Neuronal stem cell (in vitro differentiated cells): Measurements from ENCODE around the gene ABR.

Experiments used
- DNase-seq: peaks from one replicate; pipeline ENCODE4 v3.0.0-alpha.2; 2013; ENCODE audit warnings: low spot score
- H2AFZ ChIP-seq: one replicate; pipeline ENCODE4 v1.6.1; 2013; ENCODE audit warnings: mild to moderate bottlenecking, low read length, inconsistent platforms
- H2AK5ac ChIP-seq: 2 replicates; pipeline ENCODE4 v1.6.1; 2013; ENCODE audit warnings: low read depth, mild to moderate bottlenecking, inconsistent platforms, low read length, moderate library complexity, mixed read lengths
- H2BK120ac ChIP-seq: 2 replicates; pipeline ENCODE4 v1.6.1; 2013; ENCODE audit warnings: low read depth, mild to moderate bottlenecking, inconsistent platforms, low read length, moderate library complexity, mixed read lengths
- H2BK12ac ChIP-seq: one replicate; pipeline ENCODE4 v1.6.1; 2013; ENCODE audit warnings: low read length, inconsistent platforms
- H2BK15ac ChIP-seq: 2 replicates; pipeline ENCODE4 v1.6.1; 2013; ENCODE audit warnings: mild to moderate bottlenecking, low read length, inconsistent platforms, mixed read lengths
- H2BK5ac ChIP-seq: one replicate; pipeline ENCODE4 v1.6.1; 2013; ENCODE audit warnings: inconsistent platforms, mild to moderate bottlenecking, low read length, moderate library complexity
- H3K14ac ChIP-seq: one replicate; pipeline ENCODE4 v1.6.1; 2013; ENCODE audit warnings: low read length, inconsistent platforms
- H3K18ac ChIP-seq: 2 replicates; pipeline ENCODE4 v1.6.1; 2013; ENCODE audit warnings: low read length, inconsistent platforms
- H3K23ac ChIP-seq: 2 replicates; pipeline ENCODE4 v1.6.1; 2013; ENCODE audit warnings: low read depth, mild to moderate bottlenecking, mixed read lengths, low read length, inconsistent platforms; ENCODE audit not compliant: poor library complexity
- H3K27ac ChIP-seq: replicated peaks from 3 replicates; pipeline ENCODE4 v1.5.1; 2013; ENCODE audit warnings: low read length, inconsistent platforms
- H3K27me3 ChIP-seq, 3 experiments: 2 replicates each; pipeline ENCODE4 v1.6.1; 2013; ENCODE audit warnings: low read length in 3 of 3, mild to moderate bottlenecking in 2 of 3, inconsistent platforms in 1 of 3, low read depth in 1 of 3, mixed read lengths in 1 of 3, moderate library complexity in 1 of 3; ENCODE audit not compliant: control insufficient read depth in 3 of 3, insufficient read depth in 3 of 3
- H3K36me3 ChIP-seq, 2 donors: replicated peaks in 1 of 2; 2 replicates each; pipeline ENCODE4 v1.6.1; 2013; ENCODE audit warnings: low read length in 2 of 2; ENCODE audit not compliant: control insufficient read depth in 2 of 2, insufficient read depth in 2 of 2
- H3K4ac ChIP-seq: 2 replicates; pipeline ENCODE4 v1.6.1; 2013; ENCODE audit warnings: inconsistent platforms, mild to moderate bottlenecking, low read length, moderate library complexity
- H3K4me1 ChIP-seq, 2 donors: 1 replicate in 1 of 2; 2 replicates in 1 of 2; pipeline ENCODE4 v1.6.1; 2013; ENCODE audit warnings: low read length in 2 of 2, low read depth in 1 of 2; ENCODE audit not compliant: control insufficient read depth in 2 of 2, insufficient read depth in 1 of 2
- H3K4me2 ChIP-seq: one replicate; pipeline ENCODE4 v1.6.1; 2013; ENCODE audit warnings: mild to moderate bottlenecking, low read length, inconsistent platforms; ENCODE audit not compliant: insufficient read depth, poor library complexity, severe bottlenecking
- H3K4me3 ChIP-seq, 2 donors: 2 replicates each; pipeline ENCODE4 v1.5.1; 2013; ENCODE audit warnings: low read length in 2 of 2, mild to moderate bottlenecking in 2 of 2, inconsistent platforms in 1 of 2, moderate library complexity in 1 of 2
- H3K79me1 ChIP-seq: one replicate; pipeline ENCODE4 v1.6.1; 2013; ENCODE audit warnings: low read depth, mild to moderate bottlenecking, inconsistent platforms, low read length, moderate library complexity
- H3K9ac ChIP-seq: one replicate; pipeline ENCODE4 v1.6.1; 2013; ENCODE audit warnings: mild to moderate bottlenecking, low read depth, low read length, inconsistent platforms; ENCODE audit not compliant: poor library complexity
- H3K9me3 ChIP-seq, 2 donors: replicated peaks in 1 of 2; 2 replicates each; pipeline versions ENCODE3 to v1.6.1; 2013; ENCODE audit warnings: low read length in 2 of 2, mild to moderate bottlenecking in 2 of 2, inconsistent platforms in 1 of 2, low read depth in 1 of 2, mixed read lengths in 1 of 2, moderate library complexity in 1 of 2; ENCODE audit not compliant: control insufficient read depth in 2 of 2, insufficient read depth in 1 of 2
- H4K8ac ChIP-seq: one replicate; pipeline ENCODE4 v1.6.1; 2013; ENCODE audit warnings: low read depth, mild to moderate bottlenecking, inconsistent platforms, low read length, moderate library complexity
- H4K91ac ChIP-seq: one replicate; pipeline ENCODE4 v1.6.1; 2013; ENCODE audit warnings: low read length, low read depth, mild to moderate bottlenecking, inconsistent platforms; ENCODE audit not compliant: poor library complexity
- WGBS, 2 donors: extraction: QIAGEN DNeasy Blood & Tissue Kit; methylation state at CpG; one replicate each; pipeline ENCODE4 v1.1.7; 2013; ENCODE audit warnings: missing lambda C conversion rate in 2 of 2, mixed read lengths in 1 of 2; ENCODE audit not compliant: insufficient read length in 2 of 2, insufficient replicate concordance in 1 of 2; ENCODE audit errors: extremely low coverage in 2 of 2; 5-methylcytosine and 5-hydroxymethylcytosine counted together

Gene ABR

DNA sequence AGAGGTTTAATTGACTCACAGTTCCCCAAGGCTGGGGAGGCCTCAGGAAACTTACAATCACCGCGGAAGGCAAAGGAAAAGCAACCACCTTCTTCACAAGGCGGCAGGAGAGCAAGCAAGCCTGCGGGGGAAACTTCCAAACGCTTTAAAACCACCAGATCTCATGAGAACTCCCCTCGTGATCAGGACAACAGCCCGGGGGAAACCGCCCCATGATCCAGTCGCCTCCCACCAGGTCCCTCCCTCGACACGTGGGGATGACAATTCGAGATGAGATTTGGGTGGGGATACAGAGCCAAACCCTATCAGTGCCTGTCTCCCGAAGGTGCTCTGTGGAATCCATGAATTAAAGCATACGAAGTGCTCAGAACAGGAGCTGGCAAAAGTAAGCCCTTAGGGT is 43.9 kb upstream of the ABR start:
- no peak overlapping the region for H2BK5ac ChIP-seq
- peaks cover 0 to 6% of the 10 kb centered on the region in 2 donors for H3K9me3 ChIP-seq
- H2BK120ac ChIP-seq = no peak overlapping the region
- H4K8ac ChIP-seq = no peak overlapping the region
- H3K27ac ChIP-seq = no peak overlapping the region
- no peak for DNase-seq
- no peak overlapping the region for H4K91ac ChIP-seq
- H3K4me3 ChIP-seq = no peak overlapping the region
- H3K4me2 ChIP-seq = no peak overlapping the region
- no peak overlapping the region for H2BK12ac ChIP-seq
- no peak overlapping the region for H3K14ac ChIP-seq
- H2AK5ac ChIP-seq = no peak overlapping the region
- peaks cover 0 to 2% of the 10 kb centered on the region in 2 donors for H3K36me3 ChIP-seq
- no peaks in the 10 kb centered on the region for H3K79me1 ChIP-seq
- H3K9ac ChIP-seq = no peak overlapping the region
- peaks cover 8 to 50% (median 26%) of the 10 kb centered on the region in 3 experiments for H3K27me3 ChIP-seq
- H2BK15ac ChIP-seq = no peak overlapping the region
- H3K4ac ChIP-seq = no peak overlapping the region
- no peak overlapping the region for H3K23ac ChIP-seq
- H3K18ac ChIP-seq = no peak overlapping the region
- peak overlapping the region; percentile 14 for H2AFZ ChIP-seq
- no CpG with 5 or more reads among the region's 14 CpGs for WGBS, 2 donors
- peaks cover 0 to 6% of the 10 kb centered on the region in 2 donors for H3K4me1 ChIP-seq

DNA sequence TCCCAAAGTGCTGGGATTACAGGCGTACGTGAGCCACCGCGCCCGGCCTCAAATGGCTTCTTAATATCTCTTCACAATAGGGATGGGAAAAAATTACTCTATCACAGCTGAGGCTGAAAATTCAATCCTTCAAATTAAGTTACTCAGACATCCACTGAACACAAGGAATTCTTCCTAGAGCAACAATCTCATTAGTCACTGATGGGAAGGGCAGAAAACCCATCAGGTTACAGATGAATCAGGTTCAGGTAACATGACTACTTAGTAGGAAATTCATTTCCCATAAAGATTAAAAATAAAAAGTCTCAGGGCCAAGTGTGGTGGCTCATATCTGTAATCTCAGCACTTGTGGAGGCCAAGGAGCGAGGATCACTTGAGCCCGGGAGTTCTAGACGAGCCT is 42.5 kb upstream of the ABR start:
- Histone ChIP-seq H2BK120ac (no peak overlapping the region), H3K23ac (no peak overlapping the region), H3K27me3 (peaks cover 0 to 37% (median 13%) of the 10 kb centered on the region in 3 experiments), H4K8ac (no peak overlapping the region), H3K14ac (no peak overlapping the region), H2AK5ac (no peak overlapping the region), H2AFZ (no peak overlapping the region), H3K79me1 (no peaks in the 10 kb centered on the region), H3K9ac (no peak overlapping the region), H3K4me3 (no peak overlapping the region), H2BK15ac (no peak overlapping the region), H3K4ac (no peak overlapping the region), H3K4me2 (no peak overlapping the region), H3K36me3 (peaks cover 0 to 2% of the 10 kb centered on the region in 2 donors), H3K27ac (no peak overlapping the region), H4K91ac (no peak overlapping the region), H3K4me1 (peaks cover 0 to 2% of the 10 kb centered on the region in 2 donors), H3K9me3 (peaks cover 0 to 6% of the 10 kb centered on the region in 2 donors), H2BK12ac (no peak overlapping the region), H3K18ac (no peak overlapping the region), H2BK5ac (no peak overlapping the region)
- no peak for DNase-seq
- WGBS, 2 donors = no CpG with 5 or more reads among the region's 8 CpGs

DNA sequence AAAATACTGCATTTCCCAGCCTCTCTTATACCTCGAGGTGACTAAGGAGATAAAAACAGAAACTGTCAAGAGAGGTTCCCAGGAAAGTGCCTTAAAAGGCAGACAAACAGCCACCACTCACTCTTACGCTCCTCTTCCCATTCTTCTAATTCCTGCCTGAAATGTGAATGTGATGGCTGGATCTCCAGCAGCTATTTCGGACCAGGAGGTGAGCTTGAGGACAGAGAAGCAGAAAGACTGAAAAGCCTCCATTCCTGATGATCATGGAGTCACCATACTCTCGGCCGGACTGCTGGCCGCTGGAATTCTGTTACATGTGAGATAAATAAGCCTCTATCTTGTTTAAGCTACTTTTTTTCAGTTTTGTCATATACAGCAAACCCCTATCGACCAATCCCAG is 41.4 kb upstream of the ABR start:
- no peak overlapping the region for H2AFZ ChIP-seq
- WGBS, 2 donors = no CpG with 5 or more reads among the region's 7 CpGs

DNA sequence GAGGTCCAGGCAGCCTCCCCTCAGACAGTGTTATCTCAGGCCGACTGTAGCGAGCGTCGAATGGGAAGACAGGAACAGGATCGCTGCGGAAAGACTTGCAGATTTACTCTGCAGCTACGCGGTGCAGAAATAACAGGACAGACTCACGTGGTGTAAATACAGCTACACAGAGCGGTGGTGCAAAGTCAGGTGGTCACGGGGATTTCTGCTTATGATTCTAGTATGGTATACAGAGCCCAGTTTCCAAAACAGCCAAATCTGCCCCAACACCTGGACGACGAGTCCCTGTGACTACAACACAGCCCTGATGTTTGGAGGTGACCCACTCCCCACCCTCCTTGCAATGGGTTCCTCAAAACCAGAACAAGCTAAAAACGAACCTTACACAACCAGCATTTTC is 40.6 kb upstream of the ABR start:
- H2BK15ac ChIP-seq = no peak overlapping the region
- WGBS, 2 donors = no CpG with 5 or more reads among the region's 14 CpGs
- no peak overlapping the region for H2BK5ac ChIP-seq

More for the DNA sequence above, 41.4 kb upstream of the ABR start:
- Histone ChIP-seq H3K9me3 (peaks cover 0 to under 1% of the 10 kb centered on the region in 2 donors), H3K36me3 (no peaks in the 10 kb centered on the region), H4K91ac (no peak overlapping the region), H2BK12ac (no peak overlapping the region), H3K18ac (no peak overlapping the region), H4K8ac (no peak overlapping the region), H2BK15ac (no peak overlapping the region), H3K14ac (no peak overlapping the region), H3K27me3 (peaks cover 0 to 26% (median 1%) of the 10 kb centered on the region in 3 experiments), H3K4me1 (peaks cover 8 to 9% of the 10 kb centered on the region in 2 donors), H3K4me2 (no peak overlapping the region), H2BK5ac (no peak overlapping the region), H3K23ac (no peak overlapping the region), H2BK120ac (no peak overlapping the region), H3K9ac (no peak overlapping the region), H3K4me3 (no peak overlapping the region), H3K4ac (no peak overlapping the region), H3K79me1 (no peaks in the 10 kb centered on the region), H2AK5ac (no peak overlapping the region), H3K27ac (no peak overlapping the region)
- DNase-seq = no peak

More for the DNA sequence above, 40.6 kb upstream of the ABR start:
- Histone ChIP-seq H2BK12ac (no peak overlapping the region), H3K27me3 (peaks cover 0 to 17% (median 0%) of the 10 kb centered on the region in 3 experiments), H3K18ac (no peak overlapping the region), H2AK5ac (no peak overlapping the region), H2BK120ac (no peak overlapping the region), H3K9me3 (no peaks in the 10 kb centered on the region), H2AFZ (no peak overlapping the region), H3K36me3 (no peaks in the 10 kb centered on the region), H3K14ac (no peak overlapping the region), H4K8ac (no peak overlapping the region), H3K4me3 (no peak overlapping the region), H3K4me2 (no peak overlapping the region), H3K79me1 (no peaks in the 10 kb centered on the region), H3K27ac (no peak overlapping the region), H3K4ac (no peak overlapping the region), H3K23ac (no peak overlapping the region), H3K4me1 (peaks cover 8 to 11% of the 10 kb centered on the region in 2 donors), H4K91ac (no peak overlapping the region), H3K9ac (no peak overlapping the region)
- DNase-seq = no peak
